Parathyroid adenoma (tissue), 2 donors: ENCODE measurements around the gene PSMC6.

ENCODE experiments used
- H2AFZ ChIP-seq: fragments of 300-600 bp; sonication (generic); one replicate; pipeline ENCODE4 v1.7.0; 2017; ENCODE audit warnings: antibody characterized with exemption, mild to moderate bottlenecking
- H3K27ac ChIP-seq: fragments of 300-600 bp; sonication (generic); one replicate; pipeline ENCODE4 v1.7.0; 2017
- H3K27me3 ChIP-seq: fragments of 300-600 bp; sonication (generic); one replicate; pipeline ENCODE4 v1.7.0; 2017; ENCODE audit warnings: low read length; ENCODE audit not compliant: control insufficient read depth, insufficient read depth
- H3K36me3 ChIP-seq: fragments of 300-600 bp; sonication (generic); one replicate; pipeline ENCODE4 v1.7.0; 2017; ENCODE audit warnings: low read length; ENCODE audit not compliant: control insufficient read depth, insufficient read depth
- H3K4me1 ChIP-seq: fragments of 300-600 bp; sonication (generic); one replicate; pipeline ENCODE4 v1.7.0; 2017; ENCODE audit warnings: control low read depth
- H3K4me2 ChIP-seq: fragments of 300-600 bp; sonication (generic); one replicate; pipeline ENCODE4 v1.7.0; 2017; ENCODE audit warnings: low read length
- H3K4me3 ChIP-seq: fragments of 300-600 bp; sonication (generic); one replicate; pipeline ENCODE4 v1.7.0; 2017; ENCODE audit warnings: low read depth, low read length
- H3K79me2 ChIP-seq: fragments of 300-600 bp; sonication (generic); one replicate; pipeline ENCODE4 v1.7.0; 2017; ENCODE audit warnings: control low read depth
- H3K9ac ChIP-seq: fragments of 300-600 bp; sonication (generic); one replicate; pipeline ENCODE4 v1.7.0; 2017; ENCODE audit warnings: mild to moderate bottlenecking
- H3K9me3 ChIP-seq: fragments of 300-600 bp; sonication (generic); one replicate; pipeline ENCODE4 v1.7.0; 2017; ENCODE audit warnings: low read length; ENCODE audit not compliant: control insufficient read depth
- CTCF ChIP-seq: fragments of 300-600 bp; sonication (generic); IDR thresholded peaks from one replicate; pipeline ENCODE4 v1.7.0; 2017; ENCODE audit warnings: antibody characterized with exemption, mild to moderate bottlenecking
- donor health status: primary hyperparathyroidism.

The PSMC6 gene

DNA sequence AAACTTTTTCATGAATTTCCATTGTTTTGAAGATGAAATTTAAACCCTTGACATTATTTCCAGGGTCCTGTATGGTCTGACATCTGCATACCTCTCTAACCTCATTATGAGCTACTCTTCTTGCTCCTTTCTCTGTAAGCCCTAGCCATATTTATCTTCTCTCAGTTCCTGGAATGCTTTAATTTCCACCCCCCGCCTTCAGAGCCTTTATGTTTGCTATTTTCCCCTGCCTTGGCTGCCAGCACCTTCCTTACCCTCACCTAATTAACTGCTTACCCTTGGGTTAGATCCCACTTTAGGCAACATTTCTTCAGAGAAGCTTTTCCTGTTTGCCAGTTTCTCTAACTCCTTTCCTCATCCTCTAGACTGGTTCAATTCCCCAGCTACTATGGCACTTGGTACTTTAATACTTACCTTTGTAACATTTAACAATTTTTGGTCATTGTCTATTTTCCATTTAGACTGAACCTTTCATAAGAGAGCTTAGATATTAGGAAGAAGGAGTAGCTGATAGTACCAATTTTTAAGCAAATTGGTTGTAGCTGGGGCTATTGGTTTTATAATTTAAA is 29.0 kb downstream of the PSMC6 start:
- Histone ChIP-seq H3K9ac (no peak overlapping the region), H3K27me3 (no peaks in the 10 kb centered on the region), H3K9me3 (no peaks in the 10 kb centered on the region), H3K27ac (no peak overlapping the region), H3K36me3 (no peaks in the 10 kb centered on the region), H3K4me1 (no peaks in the 10 kb centered on the region), H3K79me2 (peaks cover 8% of the 10 kb centered on the region), H3K4me2 (no peak overlapping the region), H3K4me3 (no peak overlapping the region), H2AFZ (no peak overlapping the region)
- no peak for TF ChIP-seq CTCF

- no peaks in the 10 kb centered on the region for H3K36me3 ChIP-seq
- no peak overlapping the region for H3K4me3 ChIP-seq
- H3K9me3 ChIP-seq: no peaks in the 10 kb centered on the region
- H3K9ac ChIP-seq: no peak overlapping the region
- H3K4me2 ChIP-seq: no peak overlapping the region
- no peak for TF ChIP-seq CTCF
- H3K4me1 ChIP-seq: no peaks in the 10 kb centered on the region
- no peak overlapping the region for H3K27ac ChIP-seq
- H3K79me2 ChIP-seq: peaks cover 14% of the 10 kb centered on the region
- H3K27me3 ChIP-seq: no peaks in the 10 kb centered on the region
- H2AFZ ChIP-seq: no peak overlapping the region
Measured at GRCh38 chr14:52738409-52738808, 31.4 kb downstream of the PSMC6 start.

DNA sequence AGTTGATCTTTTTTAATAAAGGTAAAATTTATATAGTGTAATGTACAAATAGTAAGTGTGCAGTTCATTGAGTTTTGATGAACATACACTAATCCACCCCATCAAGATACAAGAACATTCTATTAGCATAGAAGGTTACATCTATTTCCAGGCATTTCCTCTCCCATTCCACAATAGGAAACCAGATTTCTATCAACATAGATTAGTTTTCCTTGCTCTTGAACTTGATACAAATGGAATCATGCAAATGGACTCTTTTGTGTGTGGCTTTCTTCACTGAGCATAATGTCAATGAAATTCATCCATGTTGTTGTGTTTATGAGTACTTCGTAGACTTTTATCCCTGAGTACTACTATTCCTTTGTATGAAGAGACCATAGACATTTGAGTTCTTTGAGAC is 33.8 kb downstream of the PSMC6 start:
- Histone ChIP-seq H3K36me3 (no peaks in the 10 kb centered on the region), H3K9ac (no peak overlapping the region), H3K79me2 (peaks cover 11% of the 10 kb centered on the region), H3K4me1 (no peaks in the 10 kb centered on the region), H3K4me2 (no peak overlapping the region), H3K9me3 (no peaks in the 10 kb centered on the region), H3K4me3 (no peak overlapping the region), H2AFZ (no peak overlapping the region), H3K27ac (no peak overlapping the region), H3K27me3 (no peaks in the 10 kb centered on the region)
- no peak for TF ChIP-seq CTCF

DNA sequence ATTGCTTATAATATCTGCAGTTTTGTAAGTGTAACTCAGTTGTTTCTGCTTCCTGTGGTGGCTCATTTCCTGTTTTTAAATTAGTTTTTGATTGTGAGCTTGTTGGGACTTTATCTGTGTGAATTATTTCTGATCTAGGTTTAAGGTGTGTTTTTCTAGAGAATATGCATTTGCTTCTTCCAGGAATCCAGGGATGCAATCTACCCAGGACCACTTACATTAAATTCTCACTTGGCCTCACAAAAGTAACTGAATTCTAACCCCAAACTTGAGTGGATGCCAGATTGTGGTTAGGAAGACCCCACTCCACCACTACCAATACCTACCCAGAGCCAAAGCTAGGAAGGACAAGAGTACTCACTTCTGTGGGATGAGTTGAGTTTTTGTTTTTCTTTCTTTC is 34.9 kb downstream of the PSMC6 start:
- TF ChIP-seq CTCF: no peak
- H3K4me2 ChIP-seq: no peak overlapping the region
- H3K9me3 ChIP-seq: no peaks in the 10 kb centered on the region
- H3K27me3 ChIP-seq: no peaks in the 10 kb centered on the region
- H3K27ac ChIP-seq: no peak overlapping the region
- H3K79me2 ChIP-seq: peaks cover 11% of the 10 kb centered on the region
- H3K4me3 ChIP-seq: no peak overlapping the region
- no peak overlapping the region for H3K9ac ChIP-seq
- no peaks in the 10 kb centered on the region for H3K36me3 ChIP-seq
- no peaks in the 10 kb centered on the region for H3K4me1 ChIP-seq
- H2AFZ ChIP-seq: no peak overlapping the region

GRCh38 chr14:52748647-52749292 is 41.8 kb downstream of the PSMC6 start:
- Histone ChIP-seq H3K9me3 (no peaks in the 10 kb centered on the region), H3K4me2 (no peak overlapping the region), H3K4me3 (no peak overlapping the region), H3K9ac (no peak overlapping the region), H3K4me1 (no peaks in the 10 kb centered on the region), H2AFZ (no peak overlapping the region), H3K27ac (no peak overlapping the region), H3K27me3 (no peaks in the 10 kb centered on the region), H3K79me2 (no peaks in the 10 kb centered on the region), H3K36me3 (no peaks in the 10 kb centered on the region)
- TF ChIP-seq CTCF: no peak
